AG10803 (cell line): ENCODE measurements around the gene GOLGA1.
A peak's percentile ranks its signal among the peaks of the same experiment; 100 is the strongest.
"Not testable (repeated sequence)": the region's sequence is repeated elsewhere in the genome, so short reads cannot be mapped to it uniquely, and the experiment has no call there.

Experiments used
- DNase-seq: peaks from one replicate; pipeline ENCODE4 v3.0.0; 2010; ENCODE audit warnings: low read depth
- H3K4me3 ChIP-seq: 2 replicates; pipeline ENCODE4 v1.5.1; 2011; ENCODE audit warnings: mild to moderate bottlenecking, low read length, control low read depth
- TF ChIP-seq, protein P1 (sequence below): conservative IDR thresholded peaks from 2 replicates; pipeline ENCODE4 v1.5.1; 2011; ENCODE audit warnings: mild to moderate bottlenecking, low read length, control low read depth, inconsistent platforms

Gene GOLGA1

GRCh38 chr9:124939944-124940343, 939 bp downstream of the GOLGA1 start:
- H3K4me3 ChIP-seq: peak overlapping the region; percentile 84
- TF ChIP-seq, protein P1, sequence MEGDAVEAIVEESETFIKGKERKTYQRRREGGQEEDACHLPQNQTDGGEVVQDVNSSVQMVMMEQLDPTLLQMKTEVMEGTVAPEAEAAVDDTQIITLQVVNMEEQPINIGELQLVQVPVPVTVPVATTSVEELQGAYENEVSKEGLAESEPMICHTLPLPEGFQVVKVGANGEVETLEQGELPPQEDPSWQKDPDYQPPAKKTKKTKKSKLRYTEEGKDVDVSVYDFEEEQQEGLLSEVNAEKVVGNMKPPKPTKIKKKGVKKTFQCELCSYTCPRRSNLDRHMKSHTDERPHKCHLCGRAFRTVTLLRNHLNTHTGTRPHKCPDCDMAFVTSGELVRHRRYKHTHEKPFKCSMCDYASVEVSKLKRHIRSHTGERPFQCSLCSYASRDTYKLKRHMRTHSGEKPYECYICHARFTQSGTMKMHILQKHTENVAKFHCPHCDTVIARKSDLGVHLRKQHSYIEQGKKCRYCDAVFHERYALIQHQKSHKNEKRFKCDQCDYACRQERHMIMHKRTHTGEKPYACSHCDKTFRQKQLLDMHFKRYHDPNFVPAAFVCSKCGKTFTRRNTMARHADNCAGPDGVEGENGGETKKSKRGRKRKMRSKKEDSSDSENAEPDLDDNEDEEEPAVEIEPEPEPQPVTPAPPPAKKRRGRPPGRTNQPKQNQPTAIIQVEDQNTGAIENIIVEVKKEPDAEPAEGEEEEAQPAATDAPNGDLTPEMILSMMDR: no peak
- no peak for DNase-seq

GRCh38 chr9:124934290-124934689, 6.6 kb downstream of the GOLGA1 start:
- H3K4me3 ChIP-seq: no peak overlapping the region
- TF ChIP-seq, protein P1: no peak
- peak; percentile 70 for DNase-seq

- TF ChIP-seq, protein P1: no peak
- no peak for DNase-seq
These were observed 8.6 kb downstream of the GOLGA1 start for GRCh38 chr9:124932333-124932732.

DNA sequence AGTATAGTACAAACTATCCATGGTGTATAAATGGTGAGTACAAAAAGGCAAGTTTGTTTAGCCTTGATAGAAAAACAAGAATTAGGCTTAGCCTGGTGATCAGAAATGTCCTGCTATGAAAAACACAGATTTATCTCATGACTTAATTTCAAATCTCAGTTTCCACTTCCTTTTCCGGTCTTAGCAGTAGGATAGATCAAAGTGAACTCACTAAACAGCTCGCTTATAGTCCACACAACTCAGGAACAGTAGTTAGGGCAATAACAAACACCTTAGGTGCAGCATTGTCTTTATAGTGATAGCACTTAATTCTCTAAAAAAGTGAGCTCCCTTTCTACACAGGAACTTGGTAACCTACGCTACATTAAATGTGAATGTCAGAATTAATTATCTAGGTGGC, 11.4 kb downstream of the GOLGA1 start:
- no peak overlapping the region for H3K4me3 ChIP-seq

More at GRCh38 chr9:124932333-124932732, 8.6 kb downstream of the GOLGA1 start:
- H3K4me3 ChIP-seq: no peak overlapping the region

DNA sequence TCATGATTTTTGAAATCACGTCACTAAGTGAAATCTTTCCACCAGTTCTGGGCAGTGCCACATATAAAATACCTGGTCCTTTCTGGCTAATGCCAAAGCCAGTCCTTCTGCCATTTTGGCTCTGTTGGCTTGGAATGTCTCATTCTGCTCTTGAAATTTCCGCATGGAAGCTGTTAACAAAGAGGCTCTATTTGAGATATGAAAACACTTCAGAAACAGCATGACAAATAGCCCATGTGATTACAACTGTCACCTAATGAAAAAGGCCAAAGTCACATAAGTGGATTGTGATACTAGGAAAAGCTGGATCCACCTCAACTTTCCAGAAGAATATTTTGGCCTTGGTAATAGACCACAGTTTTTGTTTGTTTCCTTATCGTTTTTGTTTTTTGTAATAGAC, 12.8 kb downstream of the GOLGA1 start:
- H3K4me3 ChIP-seq: no peak overlapping the region
- DNase-seq: no peak
- TF ChIP-seq, protein P1: no peak

More for the DNA sequence above, 11.4 kb downstream of the GOLGA1 start:
- DNase-seq: no peak
- TF ChIP-seq, protein P1: no peak

GRCh38 chr9:124920394-124920793, 20.5 kb downstream of the GOLGA1 start:
- not testable (repeated sequence) for DNase-seq, H3K4me3 ChIP-seq

- H3K4me3 ChIP-seq: no peak overlapping the region
- DNase-seq: no peak
- TF ChIP-seq, protein P1: no peak
These were observed 26.0 kb downstream of the GOLGA1 start for GRCh38 chr9:124914753-124915405.
